GM20000 (cell line): Measurements from ENCODE around the gene PPP1R3G.
A peak's percentile ranks its signal among the peaks of the same experiment; 100 is the strongest.

Source experiments
- DNase-seq: peaks from one replicate; pipeline ENCODE4 v3.0.0; 2012; ENCODE audit warnings: low spot score
- CTCF ChIP-seq: IDR thresholded peaks from 2 replicates; pipeline ENCODE4 v1.5.1; 2012; ENCODE audit warnings: mild to moderate bottlenecking, control low read depth; ENCODE audit errors: extremely low read depth, missing control alignments

Gene PPP1R3G

GRCh38 chr6:5081182-5081581 lies 4.0 kb upstream of the PPP1R3G start:
- TF ChIP-seq CTCF = no peak
- DNase-seq = no peak

GRCh38 chr6:5081955-5082354 lies 3.2 kb upstream of the PPP1R3G start:
- DNase-seq = no peak
- TF ChIP-seq CTCF = no peak

- no peak for TF ChIP-seq CTCF
- DNase-seq = no peak
Measured at GRCh38 chr6:5082487-5083306, 2.4 kb upstream of the PPP1R3G start.

- DNase-seq = no peak
- no peak for TF ChIP-seq CTCF
Measured at GRCh38 chr6:5083307-5083583, 1.9 kb upstream of the PPP1R3G start.

- no peak for DNase-seq
- TF ChIP-seq CTCF = no peak
Measured at GRCh38 chr6:5083813-5084359, 1.3 kb upstream of the PPP1R3G start.

GRCh38 chr6:5084360-5084780 lies 771 bp upstream of the PPP1R3G start:
- DNase-seq = peak; percentile 79
- no peak for TF ChIP-seq CTCF

- TF ChIP-seq CTCF = no peak
- DNase-seq = peak; percentile 63
Measured at GRCh38 chr6:5085648-5086293, 630 bp downstream of the PPP1R3G start.
